IPS-NIHi11 (cell line): ENCODE data around the gene LAMC2.

Source experiments
- DNase-seq: peaks from one replicate; pipeline ENCODE4 v3.0.0; 2012; ENCODE audit warnings: mixed read lengths, low spot score

LAMC2 gene

DNA sequence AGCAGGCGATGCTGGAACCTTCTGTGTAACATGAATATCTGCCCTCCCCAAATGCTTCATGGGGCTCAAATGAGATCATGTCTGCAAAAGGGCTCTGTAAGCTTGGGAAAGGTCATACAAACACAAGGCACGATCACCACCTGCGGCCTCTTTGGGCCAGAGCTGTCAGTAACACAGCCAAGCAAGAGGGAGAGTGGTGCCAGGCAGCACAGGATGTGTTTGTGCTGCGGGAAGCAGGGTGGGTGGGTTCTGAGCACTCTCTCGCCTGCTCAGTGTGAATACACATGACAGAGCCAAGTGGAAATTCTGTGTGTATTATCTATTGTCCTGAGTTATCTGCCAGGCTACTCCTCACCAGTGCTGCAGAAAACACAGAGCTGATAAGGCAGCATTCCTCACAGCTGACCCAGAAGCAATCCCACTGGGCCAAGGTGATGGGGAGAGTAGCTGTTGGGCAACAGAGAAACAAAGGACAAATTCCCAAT is 101.2 kb downstream of the LAMC2 start:
- DNase-seq, result no peak

DNA sequence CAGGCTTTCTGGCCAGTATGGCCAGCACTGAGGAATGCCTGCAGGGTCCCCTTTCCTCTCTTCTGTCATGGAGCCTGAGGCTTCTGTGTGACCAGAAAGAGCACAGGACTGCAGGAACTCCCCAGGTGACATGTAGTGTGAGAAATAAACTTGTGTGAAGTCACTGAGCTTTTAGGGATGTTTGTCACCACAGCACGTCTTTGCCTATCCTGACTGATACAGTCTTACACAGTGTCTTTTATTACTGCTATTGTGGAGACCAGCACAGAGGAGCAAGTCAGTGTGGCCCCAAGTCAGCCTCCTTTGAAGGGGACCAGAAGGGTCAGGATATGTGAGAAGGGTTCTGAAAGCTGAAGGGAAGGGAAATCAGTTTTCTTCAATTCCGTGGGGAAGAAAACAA is 102.5 kb downstream of the LAMC2 start:
- DNase-seq, result no peak

DNA sequence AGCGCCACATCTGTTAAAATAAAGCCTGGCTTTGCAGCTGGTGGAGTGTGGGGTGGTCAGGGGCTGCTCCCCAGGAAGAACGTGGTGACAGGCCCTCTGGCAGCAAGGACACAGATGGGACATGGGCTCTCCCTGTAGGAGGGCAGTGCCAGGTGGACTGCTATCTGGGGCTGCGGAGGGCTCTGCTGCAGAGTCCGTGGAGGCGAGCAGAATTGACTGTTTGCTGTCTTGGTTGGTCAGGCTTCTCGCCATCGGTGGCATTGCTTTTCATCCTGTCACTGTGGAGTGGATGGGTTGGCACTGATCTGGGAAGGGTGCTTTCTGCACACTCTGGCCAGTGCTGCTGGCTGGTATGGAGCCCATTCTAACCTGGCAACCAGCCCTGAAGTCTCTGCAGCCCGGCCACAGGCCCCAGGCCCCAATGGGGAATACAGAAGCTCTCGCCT is 103.0 kb downstream of the LAMC2 start:
- no peak for DNase-seq

DNA sequence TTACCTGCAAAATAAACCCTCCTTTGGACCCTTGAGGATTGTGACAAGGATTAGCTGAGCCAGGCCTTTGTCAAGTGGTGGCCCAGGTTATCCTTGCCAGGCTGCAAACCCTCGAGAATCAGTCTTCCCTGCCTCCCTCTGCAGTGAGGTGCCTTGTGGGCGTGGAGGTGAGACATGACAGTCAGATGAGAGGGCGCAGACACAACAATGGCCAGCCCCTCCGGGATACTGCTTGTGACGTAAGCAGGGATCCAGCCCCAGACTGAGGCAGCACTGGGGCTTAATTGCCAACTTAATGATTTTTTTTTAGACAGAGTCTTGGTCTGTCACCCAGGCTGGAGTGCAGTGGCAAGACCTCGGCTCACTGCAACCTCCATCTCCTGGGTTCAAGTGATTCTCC is 104.6 kb downstream of the LAMC2 start:
- no peak for DNase-seq

DNA sequence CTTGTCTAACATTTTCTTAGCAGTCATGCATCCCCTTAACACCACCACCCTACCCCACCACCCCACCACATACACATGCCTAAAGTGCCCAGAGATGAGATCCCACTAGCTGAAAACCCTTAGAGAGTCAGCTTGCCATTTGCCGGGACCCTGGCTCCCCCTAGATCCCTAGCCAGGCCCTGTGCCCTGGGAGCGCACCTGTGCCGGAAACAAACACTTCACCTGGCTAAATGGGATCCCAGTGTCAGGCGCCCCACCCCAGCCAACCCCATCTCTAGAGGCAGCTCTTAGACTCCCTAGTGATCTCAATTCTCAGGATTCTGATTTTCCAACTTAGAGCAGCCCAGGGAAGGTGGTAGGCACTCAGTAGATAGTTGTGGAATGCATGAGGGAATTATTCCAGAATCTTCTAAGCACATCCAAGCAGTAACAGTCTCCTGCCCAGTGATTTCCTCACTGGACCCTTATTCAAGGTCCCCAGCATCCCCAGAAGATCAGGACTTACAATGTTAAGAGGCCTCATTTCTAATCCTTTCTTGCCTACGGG is 105.2 kb downstream of the LAMC2 start:
- DNase-seq, result no peak

DNA sequence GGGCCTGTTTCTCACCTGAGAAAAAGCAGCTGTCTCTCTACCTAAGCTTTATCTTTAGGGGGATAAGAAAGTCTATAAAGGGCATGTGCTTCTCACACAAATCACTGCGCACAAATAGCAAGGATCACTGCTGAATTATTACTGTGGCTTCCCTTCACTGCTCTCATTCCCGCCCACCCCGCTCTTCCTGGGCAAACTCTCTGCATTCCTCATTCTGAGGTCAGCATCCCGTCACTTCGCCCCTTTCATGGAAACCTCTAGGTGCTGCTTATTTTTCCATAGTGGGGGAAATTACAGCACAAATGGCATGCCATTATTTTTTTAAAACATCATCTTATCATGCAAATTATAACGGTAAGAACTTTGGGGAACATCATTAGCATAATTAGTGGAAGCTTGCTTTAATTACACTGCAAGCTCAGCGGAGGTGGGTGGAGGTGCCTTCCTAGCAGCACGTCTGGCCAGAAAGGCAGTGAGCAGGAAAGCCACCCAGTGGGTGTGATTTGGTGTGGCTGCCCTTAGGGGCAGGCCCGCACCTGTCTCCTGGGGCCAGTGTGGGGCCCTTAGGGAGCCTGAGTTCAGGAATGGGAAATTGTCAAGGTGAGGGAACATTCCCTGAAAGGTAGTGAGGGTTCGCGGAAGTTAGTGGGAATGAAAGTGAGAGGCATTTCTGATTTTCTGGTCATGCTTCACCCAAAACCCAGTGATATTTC is 105.9 kb downstream of the LAMC2 start:
- DNase-seq, result peak; percentile 57

DNA sequence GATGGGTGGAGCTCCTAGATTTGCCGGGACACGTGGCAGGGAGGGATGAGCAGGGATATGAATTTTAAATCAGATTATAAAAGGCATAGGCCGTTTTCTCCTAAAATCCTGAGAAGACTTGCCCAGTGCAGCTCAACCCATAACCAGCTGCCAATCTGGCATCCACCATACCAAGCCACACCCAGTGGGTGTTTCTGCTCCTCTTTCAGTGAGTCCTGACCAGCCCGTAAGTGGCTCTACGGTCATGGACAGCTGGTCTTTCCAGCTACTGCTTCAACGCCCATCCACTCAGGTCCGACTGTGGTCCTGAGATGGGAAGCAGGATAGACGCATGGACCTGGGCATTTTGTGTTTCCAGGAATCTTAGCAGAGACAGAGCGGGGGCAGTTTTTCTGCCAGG is 107.2 kb downstream of the LAMC2 start:
- DNase-seq, result no peak

DNA sequence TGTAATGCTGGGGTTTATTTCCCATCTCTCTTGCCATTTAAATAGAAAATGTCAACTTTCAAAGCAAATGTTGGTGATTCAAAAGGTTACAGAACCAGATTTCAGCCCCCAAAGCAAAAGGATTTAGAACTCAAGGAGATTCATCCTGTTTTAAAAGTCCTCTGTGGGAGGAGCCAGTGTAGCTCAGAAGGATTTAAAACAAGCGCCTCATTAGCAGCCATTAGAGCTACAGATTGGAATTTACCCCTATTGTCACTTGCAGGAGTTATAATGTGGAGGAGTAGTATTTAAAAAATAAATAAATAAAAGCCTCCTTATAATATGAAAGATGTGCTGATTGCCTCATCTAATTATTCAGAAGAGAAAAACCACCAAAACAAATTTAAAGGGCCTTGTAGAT is 107.8 kb downstream of the LAMC2 start:
- DNase-seq, result no peak
